ENCODE results near the gene SLC25A21.

Gene SLC25A21

DNA sequence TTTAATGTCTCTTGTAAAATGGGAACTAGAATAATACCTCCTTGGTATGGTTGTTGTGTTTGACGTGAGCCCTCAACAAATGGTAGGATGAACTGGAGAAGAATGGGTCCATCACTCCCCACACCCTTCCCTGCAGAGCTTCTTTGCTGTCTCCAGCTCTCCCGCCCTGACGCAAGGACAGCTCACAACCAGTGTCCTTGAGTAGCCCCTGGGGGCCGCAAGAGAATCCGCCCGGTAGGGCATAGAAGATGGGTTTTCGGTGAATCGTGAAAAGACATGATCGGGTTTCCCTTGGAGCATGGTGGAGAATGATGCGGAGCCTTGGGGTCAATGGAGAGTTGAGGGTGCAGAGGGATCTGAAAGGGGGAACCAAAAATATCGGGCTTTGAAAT is 516.8 kb downstream of the SLC25A21 start:
- H3K27me3 ChIP-seq (replicated peaks in 2 of 5; ENCODE audit: control insufficient read depth in 4 of 5, insufficient read depth in 5 of 5, low read length in 4 of 5), result peaks cover 48 to 100% (median 71%) of the 10 kb centered on the region in 5 experiments
- CTCF ChIA-PET, result interaction anchor here (1.2 kb wide), 1 partner anchor 72 kb away, joined by 3 read pairs; no protein-coding TSS in a partner anchor
- H3K4me3 ChIP-seq (ENCODE audit: control insufficient read depth in 1 of 7, extremely low read depth in 1 of 7, insufficient read depth in 4 of 7, low read depth in 2 of 7, low read length in 6 of 7), result peak overlapping the region in 1 of 7 experiments; percentile 26
- peaks cover 0 to 14% (median 7%) of the 10 kb centered on the region in 5 experiments for H3K9me3 ChIP-seq (ENCODE audit: control extremely low read depth in 1 of 5, control insufficient read depth in 4 of 5, insufficient read depth in 2 of 5, low read depth in 1 of 5, low read length in 4 of 5)
- no peak overlapping the region for H3K27ac ChIP-seq (ENCODE audit: insufficient read depth in 1 of 2, low read depth in 1 of 2, low read length in 2 of 2, poor library complexity in 1 of 2, severe bottlenecking in 2 of 2)
- H3K36me3 ChIP-seq (ENCODE audit: control insufficient read depth in 4 of 4, insufficient read depth in 4 of 4, low read length in 3 of 4), result no peaks in the 10 kb centered on the region
- 8% methylated on average over 8 of the region's 11 CpGs for WGBS (ENCODE audit: insufficient coverage)
- no peak for DNase-seq
- POLR2A ChIA-PET, result no interaction called here
- peaks cover 0 to 29% (median 13%) of the 10 kb centered on the region in 4 experiments for H3K4me1 ChIP-seq (ENCODE audit: control extremely low read depth in 1 of 4, control insufficient read depth in 4 of 4, insufficient read depth in 4 of 4, low read length in 3 of 4)

DNA sequence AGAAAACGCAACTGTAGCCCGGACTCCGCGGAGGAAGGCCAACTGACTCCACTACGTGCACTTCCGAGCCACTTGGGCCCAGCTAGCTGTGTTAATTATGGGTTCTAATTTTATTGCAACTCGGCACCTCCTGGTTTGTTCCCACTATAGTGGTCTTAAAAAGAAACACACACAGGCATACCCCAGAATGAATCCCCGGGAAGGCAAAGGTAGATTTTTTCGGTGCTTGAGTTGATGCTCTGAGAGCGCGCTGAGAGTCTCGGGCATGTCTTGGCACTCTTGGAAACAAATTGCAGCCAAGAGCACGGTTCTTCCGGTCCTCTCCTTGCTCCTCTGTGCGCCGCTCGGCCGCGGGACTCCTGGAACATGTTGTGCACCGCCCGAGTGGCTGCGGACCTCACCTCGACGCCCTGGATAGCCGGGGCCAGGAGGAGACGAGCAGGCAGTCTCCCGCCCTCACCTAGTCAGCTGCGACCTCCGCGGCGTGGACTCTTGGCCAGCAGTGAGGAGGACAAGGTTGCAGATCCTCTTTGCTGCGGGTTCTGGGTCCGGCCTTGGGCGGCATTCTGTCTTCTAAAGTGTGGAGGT is 517.5 kb downstream of the SLC25A21 start:
- WGBS (ENCODE audit: insufficient coverage), result 7% methylated on average over 33 of the region's 34 CpGs
- ChIA-PET POLR2A (no interaction called here), CTCF (interaction anchor here (0.6 to 1.2 kb wide), 3 partner anchors 11 to 99 kb away, joined by 3 read pairs; no protein-coding TSS in a partner anchor)
- no peak overlapping the region for H3K27ac ChIP-seq (ENCODE audit: insufficient read depth in 1 of 2, low read depth in 1 of 2, low read length in 2 of 2, poor library complexity in 1 of 2, severe bottlenecking in 2 of 2)
- peaks cover 42 to 100% (median 69%) of the 10 kb centered on the region in 5 experiments for H3K27me3 ChIP-seq (replicated peaks in 2 of 5; ENCODE audit: control insufficient read depth in 4 of 5, insufficient read depth in 5 of 5, low read length in 4 of 5)
- no peaks in the 10 kb centered on the region for H3K36me3 ChIP-seq (ENCODE audit: control insufficient read depth in 4 of 4, insufficient read depth in 4 of 4, low read length in 3 of 4)
- H3K9me3 ChIP-seq (ENCODE audit: control extremely low read depth in 1 of 5, control insufficient read depth in 4 of 5, insufficient read depth in 2 of 5, low read depth in 1 of 5, low read length in 4 of 5), result peaks cover 0 to 14% (median 7%) of the 10 kb centered on the region in 5 experiments
- H3K4me3 ChIP-seq (ENCODE audit: control insufficient read depth in 1 of 7, extremely low read depth in 1 of 7, insufficient read depth in 4 of 7, low read depth in 2 of 7, low read length in 6 of 7), result no peak overlapping the region
- peaks cover 0 to 29% (median 13%) of the 10 kb centered on the region in 4 experiments for H3K4me1 ChIP-seq (ENCODE audit: control extremely low read depth in 1 of 4, control insufficient read depth in 4 of 4, insufficient read depth in 4 of 4, low read length in 3 of 4)
- DNase-seq, result no peak

DNA sequence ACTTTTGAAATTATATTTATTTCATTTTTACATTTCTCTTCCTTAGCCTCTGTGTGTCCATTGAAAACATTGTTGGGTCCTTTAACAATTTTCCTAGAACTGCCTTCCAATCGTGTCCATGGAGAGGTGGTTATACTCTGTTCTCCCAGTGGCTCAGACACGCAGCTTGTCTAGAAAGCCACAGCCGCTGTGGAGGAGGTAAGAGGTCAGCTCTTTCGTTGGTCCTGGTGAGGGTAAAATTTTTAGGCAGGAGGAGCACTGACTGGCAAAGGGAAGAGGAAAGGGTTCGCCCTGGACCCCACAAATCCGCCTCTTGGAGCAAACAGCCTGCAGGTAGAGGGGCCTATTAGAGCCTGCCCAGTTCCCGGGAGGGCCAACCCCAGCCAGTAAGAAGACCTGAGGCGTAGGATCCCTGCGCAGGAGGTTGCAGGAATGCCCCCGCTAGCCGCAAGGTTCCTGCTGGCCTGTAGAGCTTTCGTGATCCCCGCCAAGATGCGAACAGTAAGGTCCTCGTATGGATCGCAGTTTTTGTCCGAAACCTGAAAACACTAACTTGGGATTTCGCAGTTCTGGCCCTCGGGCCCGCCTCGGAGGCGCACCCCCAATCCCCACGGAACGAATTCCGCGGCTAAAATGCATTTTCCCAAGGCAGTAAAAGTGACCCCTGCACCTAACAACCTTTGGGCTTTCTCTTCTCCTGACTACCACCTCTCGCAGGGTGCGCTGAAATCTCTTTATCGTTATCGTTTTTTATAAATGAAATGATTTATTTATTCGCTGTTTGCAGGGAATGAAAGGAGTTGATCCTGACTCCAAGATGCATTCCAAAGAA is 518.2 kb downstream of the SLC25A21 start:
- CTCF ChIA-PET, result interaction anchor here (0.6 kb wide), 2 partner anchors 11 to 98 kb away, joined by 3 read pairs; no protein-coding TSS in a partner anchor

DNA sequence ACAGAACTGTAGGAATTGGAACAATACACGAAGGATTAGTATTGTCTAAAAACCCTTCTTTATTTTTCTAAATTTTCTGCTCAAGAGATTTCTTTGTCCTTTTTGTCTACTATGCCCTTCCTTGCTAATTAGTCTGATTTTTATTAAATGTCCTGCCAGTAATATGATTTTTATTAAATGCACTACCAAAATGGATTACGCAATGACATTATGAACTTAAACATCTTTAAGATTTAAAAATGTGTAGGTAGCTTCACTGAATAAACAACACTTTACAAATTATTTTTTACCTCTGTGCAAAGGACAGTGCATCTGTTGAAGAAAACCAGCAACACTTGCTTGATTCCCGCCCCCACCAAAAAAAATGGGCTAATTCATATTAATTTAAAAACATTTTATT is 519.0 kb downstream of the SLC25A21 start:
- Histone ChIP-seq H3K4me1 (ENCODE audit: control extremely low read depth in 1 of 4, control insufficient read depth in 4 of 4, insufficient read depth in 4 of 4, low read length in 3 of 4) (peaks cover 0 to 27% (median 13%) of the 10 kb centered on the region in 4 experiments), H3K27me3 (replicated peaks in 2 of 5; ENCODE audit: control insufficient read depth in 4 of 5, insufficient read depth in 5 of 5, low read length in 4 of 5) (peaks cover 44 to 100% (median 69%) of the 10 kb centered on the region in 5 experiments), H3K36me3 (ENCODE audit: control insufficient read depth in 4 of 4, insufficient read depth in 4 of 4, low read length in 3 of 4) (no peaks in the 10 kb centered on the region), H3K4me3 (ENCODE audit: control insufficient read depth in 1 of 7, extremely low read depth in 1 of 7, insufficient read depth in 4 of 7, low read depth in 2 of 7, low read length in 6 of 7) (no peak overlapping the region), H3K9me3 (ENCODE audit: control extremely low read depth in 1 of 5, control insufficient read depth in 4 of 5, insufficient read depth in 2 of 5, low read depth in 1 of 5, low read length in 4 of 5) (peaks cover 0 to 7% (median 5%) of the 10 kb centered on the region in 5 experiments), H3K27ac (ENCODE audit: insufficient read depth in 1 of 2, low read depth in 1 of 2, low read length in 2 of 2, poor library complexity in 1 of 2, severe bottlenecking in 2 of 2) (no peak overlapping the region)
- ChIA-PET CTCF (no interaction called here), POLR2A (no interaction called here)
- DNase-seq, result no peak
- WGBS (ENCODE audit: insufficient coverage), result 0% methylated on average over 1 of the region's 3 CpGs

More for the DNA sequence above, 518.2 kb downstream of the SLC25A21 start:
- H3K4me1 ChIP-seq (ENCODE audit: control extremely low read depth in 1 of 4, control insufficient read depth in 4 of 4, insufficient read depth in 4 of 4, low read length in 3 of 4), result peaks cover 0 to 29% (median 13%) of the 10 kb centered on the region in 4 experiments
- no peak for DNase-seq
- no peaks in the 10 kb centered on the region for H3K36me3 ChIP-seq (ENCODE audit: control insufficient read depth in 4 of 4, insufficient read depth in 4 of 4, low read length in 3 of 4)
- H3K9me3 ChIP-seq (ENCODE audit: control extremely low read depth in 1 of 5, control insufficient read depth in 4 of 5, insufficient read depth in 2 of 5, low read depth in 1 of 5, low read length in 4 of 5), result peaks cover 0 to 7% (median 5%) of the 10 kb centered on the region in 5 experiments
- peaks cover 44 to 100% (median 69%) of the 10 kb centered on the region in 5 experiments for H3K27me3 ChIP-seq (replicated peaks in 2 of 5; ENCODE audit: control insufficient read depth in 4 of 5, insufficient read depth in 5 of 5, low read length in 4 of 5)
- POLR2A ChIA-PET, result no interaction called here
- WGBS (ENCODE audit: insufficient coverage), result 11% methylated on average over 27 of the region's 31 CpGs
- H3K4me3 ChIP-seq (ENCODE audit: control insufficient read depth in 1 of 7, extremely low read depth in 1 of 7, insufficient read depth in 4 of 7, low read depth in 2 of 7, low read length in 6 of 7), result no peak overlapping the region
- no peak overlapping the region for H3K27ac ChIP-seq (ENCODE audit: insufficient read depth in 1 of 2, low read depth in 1 of 2, low read length in 2 of 2, poor library complexity in 1 of 2, severe bottlenecking in 2 of 2)

DNA sequence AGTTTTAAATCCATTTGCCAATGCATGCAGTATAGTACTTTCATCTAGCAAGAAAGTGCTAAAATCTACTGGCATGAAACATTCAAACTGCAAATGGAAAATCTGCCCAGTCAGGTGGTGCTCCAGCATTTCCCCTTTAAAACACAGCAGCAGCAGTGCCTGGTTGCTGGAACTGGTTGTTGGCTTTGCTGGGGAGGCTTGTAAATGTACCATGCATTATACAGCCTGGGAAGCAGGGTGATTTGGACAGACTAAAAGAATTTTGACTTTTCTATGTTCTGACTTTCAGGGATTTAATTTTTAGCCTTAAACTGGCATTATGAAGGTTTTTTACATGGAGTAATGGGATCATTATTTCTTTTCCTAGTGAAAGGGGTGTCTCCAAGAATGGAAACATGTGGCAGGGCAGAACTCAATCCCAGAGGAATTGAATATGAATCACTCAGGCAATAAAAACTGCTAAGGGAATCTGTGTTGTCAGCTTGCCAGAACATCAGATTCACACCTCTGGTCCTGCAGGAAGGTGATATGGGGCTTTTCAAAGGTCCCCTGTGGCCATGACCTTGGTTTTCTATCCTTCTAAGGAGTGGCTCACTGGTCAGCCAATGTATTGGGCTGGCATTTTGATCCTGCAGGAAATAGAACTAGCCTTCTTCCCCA is 519.7 kb downstream of the SLC25A21 start:
- POLR2A ChIA-PET, result no interaction called here
- Histone ChIP-seq H3K27ac (ENCODE audit: insufficient read depth in 1 of 2, low read depth in 1 of 2, low read length in 2 of 2, poor library complexity in 1 of 2, severe bottlenecking in 2 of 2) (no peak overlapping the region), H3K4me3 (ENCODE audit: control insufficient read depth in 1 of 7, extremely low read depth in 1 of 7, insufficient read depth in 4 of 7, low read depth in 2 of 7, low read length in 6 of 7) (no peak overlapping the region), H3K36me3 (ENCODE audit: control insufficient read depth in 4 of 4, insufficient read depth in 4 of 4, low read length in 3 of 4) (no peaks in the 10 kb centered on the region), H3K27me3 (replicated peaks in 2 of 5; ENCODE audit: control insufficient read depth in 4 of 5, insufficient read depth in 5 of 5, low read length in 4 of 5) (peaks cover 44 to 100% (median 73%) of the 10 kb centered on the region in 5 experiments), H3K9me3 (ENCODE audit: control extremely low read depth in 1 of 5, control insufficient read depth in 4 of 5, insufficient read depth in 2 of 5, low read depth in 1 of 5, low read length in 4 of 5) (peaks cover 0 to 10% (median 6%) of the 10 kb centered on the region in 5 experiments), H3K4me1 (ENCODE audit: control extremely low read depth in 1 of 4, control insufficient read depth in 4 of 4, insufficient read depth in 4 of 4, low read length in 3 of 4) (peaks cover 0 to 31% (median 16%) of the 10 kb centered on the region in 4 experiments)
- no peak for DNase-seq
- CTCF ChIA-PET, result no interaction called here

DNA sequence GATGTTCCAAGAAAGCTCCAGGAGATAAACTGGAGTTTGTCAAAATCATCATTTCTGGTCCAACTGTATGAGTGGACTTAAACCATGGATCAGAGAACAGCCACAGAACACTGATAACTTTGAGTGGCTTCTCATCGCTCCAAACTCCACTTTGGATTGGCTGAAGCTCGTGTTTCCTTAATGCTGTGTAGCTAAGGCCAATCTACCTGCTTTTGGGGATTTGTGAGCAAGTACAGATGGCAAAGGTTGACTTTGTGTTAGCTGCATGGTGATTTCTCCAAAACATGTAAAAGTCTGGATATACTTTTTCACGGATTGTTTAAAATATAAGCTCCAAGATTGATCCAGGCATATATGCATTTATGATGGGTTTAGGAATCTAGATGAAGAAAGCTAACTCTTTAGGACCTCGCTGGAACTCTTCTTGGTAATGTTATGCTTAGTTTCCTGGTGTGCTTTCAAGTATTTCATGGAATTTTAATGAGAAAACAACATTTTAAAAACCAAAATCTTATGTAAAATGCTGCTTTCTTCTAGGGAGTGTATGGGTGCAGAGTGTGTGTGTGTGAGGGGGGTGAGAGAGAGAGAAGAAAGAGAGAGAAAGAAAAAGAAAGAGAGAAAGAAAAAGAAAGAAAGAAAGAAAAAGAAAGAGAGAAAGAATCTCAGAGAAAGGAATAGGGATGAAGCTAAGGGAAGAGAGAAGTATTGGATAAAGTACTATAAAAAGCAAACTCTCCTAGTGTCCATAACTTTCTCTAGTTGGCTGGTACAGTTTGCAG is 522.3 kb downstream of the SLC25A21 start:
- peaks cover 44 to 100% (median 81%) of the 10 kb centered on the region in 5 experiments for H3K27me3 ChIP-seq (replicated peaks in 2 of 5; ENCODE audit: control insufficient read depth in 4 of 5, insufficient read depth in 5 of 5, low read length in 4 of 5)
- H3K4me3 ChIP-seq (ENCODE audit: control insufficient read depth in 1 of 7, extremely low read depth in 1 of 7, insufficient read depth in 4 of 7, low read depth in 2 of 7, low read length in 6 of 7), result no peak overlapping the region
- ChIA-PET CTCF (interaction anchor here (1.9 kb wide), 1 partner anchor 499 kb away, joined by 9 read pairs; no protein-coding TSS in a partner anchor), POLR2A (no interaction called here)
- H3K9me3 ChIP-seq (ENCODE audit: control extremely low read depth in 1 of 5, control insufficient read depth in 4 of 5, insufficient read depth in 2 of 5, low read depth in 1 of 5, low read length in 4 of 5), result peaks cover 0 to 8% (median 3%) of the 10 kb centered on the region in 5 experiments
- 10% methylated on average over 2 of the region's 4 CpGs for WGBS (ENCODE audit: insufficient coverage)
- H3K27ac ChIP-seq (ENCODE audit: insufficient read depth in 1 of 2, low read depth in 1 of 2, low read length in 2 of 2, poor library complexity in 1 of 2, severe bottlenecking in 2 of 2), result no peak overlapping the region
- no peak for DNase-seq
- no peaks in the 10 kb centered on the region for H3K36me3 ChIP-seq (ENCODE audit: control insufficient read depth in 4 of 4, insufficient read depth in 4 of 4, low read length in 3 of 4)
- H3K4me1 ChIP-seq (ENCODE audit: control extremely low read depth in 1 of 4, control insufficient read depth in 4 of 4, insufficient read depth in 4 of 4, low read length in 3 of 4), result peaks cover 0 to 18% (median 10%) of the 10 kb centered on the region in 4 experiments

Data from common myeloid progenitor, CD34-positive (primary cell).